Choroid plexus epithelial cell (primary cell): ENCODE data around the gene TTC28.
A peak's percentile ranks its signal among the peaks of the same experiment; 100 is the strongest.

Experiments used
- DNase-seq: peaks from one replicate; pipeline ENCODE4 v3.0.0-alpha.2; 2010; ENCODE audit warnings: low read depth
- H3K4me3 ChIP-seq: 2 replicates; pipeline ENCODE4 v1.5.1; 2011; ENCODE audit warnings: low read depth, mild to moderate bottlenecking, control low read depth, low read length, moderate library complexity
- CTCF ChIP-seq: conservative IDR thresholded peaks from 2 replicates; pipeline ENCODE4 v1.5.1; 2011; ENCODE audit warnings: low read depth, mild to moderate bottlenecking, control low read depth, inconsistent platforms, low read length, moderate library complexity

Gene TTC28

DNA sequence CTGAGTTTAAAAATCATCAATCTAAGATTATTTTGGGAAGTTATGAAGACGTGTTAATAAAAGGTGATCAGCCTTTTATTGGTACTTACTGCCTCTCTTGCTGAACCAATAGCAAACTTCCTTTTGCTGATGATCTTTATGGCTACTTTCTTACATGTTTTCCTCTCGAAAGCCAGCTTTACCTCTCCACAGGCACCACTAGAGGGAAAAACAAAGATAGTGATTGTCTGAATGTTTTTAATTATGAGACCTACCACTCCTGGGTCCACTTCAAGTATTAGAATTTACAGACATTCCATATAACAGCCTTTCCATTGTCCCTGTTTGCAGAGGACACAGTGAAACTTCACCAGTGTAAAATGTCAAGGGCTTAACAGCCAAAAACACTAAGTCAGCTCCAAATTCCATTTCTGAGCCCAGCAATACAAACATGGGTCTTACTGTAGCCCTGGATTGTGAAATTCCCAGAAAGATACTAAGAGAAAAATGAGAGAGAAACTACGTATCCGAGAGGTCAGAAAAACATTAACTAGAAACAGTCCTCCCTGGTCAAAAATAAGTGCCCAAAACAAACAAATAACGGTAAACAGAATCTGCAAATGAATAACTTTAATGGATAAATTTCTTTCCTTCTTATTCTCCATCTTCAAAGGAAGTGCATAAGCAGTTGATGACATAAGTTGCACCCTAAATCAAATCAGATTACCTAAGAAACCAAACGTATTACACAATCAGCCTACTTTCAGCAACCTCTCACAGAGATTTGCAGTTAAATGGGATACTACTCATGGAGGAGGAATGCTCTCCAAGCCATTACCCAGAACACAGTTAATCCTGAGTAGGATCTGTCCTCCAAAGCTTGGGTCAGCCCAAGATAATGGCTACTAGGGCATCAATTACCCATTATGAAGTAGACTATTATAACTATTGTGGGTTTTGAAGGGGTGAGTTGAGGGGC, 32.5 kb upstream of the TTC28 start:
- TF ChIP-seq CTCF: peak; percentile 42
- peak overlapping the region; percentile 1 for H3K4me3 ChIP-seq
- DNase-seq: peak; percentile 96

- no peak overlapping the region for H3K4me3 ChIP-seq
- no peak for TF ChIP-seq CTCF
- DNase-seq: no peak
Measured at GRCh38 chr22:28711341-28711740, 31.7 kb upstream of the TTC28 start.

GRCh38 chr22:28710576-28711191, 31.0 kb upstream of the TTC28 start:
- TF ChIP-seq CTCF: no peak
- no peak overlapping the region for H3K4me3 ChIP-seq
- peak; percentile 94 for DNase-seq

GRCh38 chr22:28710107-28710506, 30.5 kb upstream of the TTC28 start:
- no peak for TF ChIP-seq CTCF
- DNase-seq: peak; percentile 32
- H3K4me3 ChIP-seq: no peak overlapping the region

DNA sequence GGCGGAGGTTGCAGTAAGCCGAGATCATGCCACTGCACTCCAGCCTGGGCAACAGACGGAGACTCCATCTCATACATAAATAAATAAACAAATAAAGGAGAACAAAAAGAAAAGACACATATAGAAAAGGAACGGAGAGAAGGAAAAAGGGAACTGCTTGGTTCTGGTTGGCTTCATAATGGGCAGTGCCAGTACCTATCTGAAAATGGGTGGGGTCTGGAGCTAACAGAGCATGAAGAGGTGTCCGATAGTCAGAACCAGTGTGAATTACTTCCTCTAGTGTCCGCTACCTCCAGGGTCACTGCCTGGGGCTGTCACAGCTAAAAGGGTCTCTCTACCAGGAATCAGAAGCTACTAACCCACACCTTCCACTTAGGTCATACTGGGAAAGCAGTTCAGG, 27.2 kb upstream of the TTC28 start:
- H3K4me3 ChIP-seq: no peak overlapping the region
- DNase-seq: no peak

DNA sequence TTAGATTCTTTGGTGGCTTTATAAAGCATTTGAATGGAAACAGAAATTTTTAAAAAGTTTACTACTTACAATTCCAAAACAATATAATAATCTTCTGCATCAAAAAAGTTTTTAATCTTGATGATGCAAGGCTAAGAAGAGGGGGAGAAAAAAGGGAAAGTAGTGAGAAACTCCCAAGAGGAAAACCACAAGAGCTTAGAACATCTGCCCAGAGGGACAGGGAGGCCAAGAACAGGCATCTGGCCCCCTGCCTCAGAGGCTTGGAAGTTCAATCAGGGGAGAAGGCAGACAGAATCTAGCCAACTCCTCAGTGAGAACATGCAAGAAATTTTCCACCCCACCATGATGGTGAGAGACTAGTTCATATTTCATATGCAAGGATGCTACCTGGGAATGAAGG, 23.8 kb upstream of the TTC28 start:
- DNase-seq: no peak
- no peak for TF ChIP-seq CTCF
- no peak overlapping the region for H3K4me3 ChIP-seq

More for the DNA sequence above, 27.2 kb upstream of the TTC28 start:
- TF ChIP-seq CTCF: no peak
